PC-9 (cell line): ENCODE data around the gene VWA8.

Source experiments
- CTCF ChIP-seq: fragments of 200-600 bp; sonication (generic); conservative IDR thresholded peaks from 2 replicates; pipeline ENCODE4 v1.6.1; 2017; ENCODE audit warnings: mixed run types, antibody characterized with exemption, mild to moderate bottlenecking, moderate library complexity
- EZH2 ChIP-seq: fragments of 200-600 bp; sonication (generic); IDR thresholded peaks from 2 replicates; pipeline ENCODE4 v1.8.0; 2017; ENCODE audit warnings: antibody characterized with exemption, low read depth

GRCh38 chr13:41740479-41740878 is 220.4 kb downstream of the VWA8 start:
- no peak for TF ChIP-seq CTCF
- no peak for TF ChIP-seq EZH2
